ENCODE measurements around the gene BPGM. TPM values are rescaled to one million over a fixed set of nuclear protein-coding genes. Genes with fewer than 3 reads are reported as not detected.
A peak's percentile ranks its signal among the peaks of the same experiment; 100 is the strongest.

BPGM gene
- total RNA-seq, 2 experiments from 2014 or later, result 18.6 to 19.7 TPM

- Mint-ChIP-seq H3K27me3 (peaks cover 74% of the 10 kb centered on the region), H3K4me3 (no peak overlapping the region), H3K9me3 (ENCODE audit: low read depth) (no peaks in the 10 kb centered on the region), H3K36me3 (no peaks in the 10 kb centered on the region), H3K27ac (no peak overlapping the region), H3K4me1 (peaks cover 3% of the 10 kb centered on the region)
- no peak for DNase-seq
- CTCF ChIA-PET, result interaction anchor here (1.0 to 2.0 kb wide), 2 partner anchors 10 to 14 kb away, joined by 3 to 7 read pairs; no protein-coding TSS in a partner anchor
- ATAC-seq, result no peak
Measured at GRCh38 chr7:134622303-134622995, 24.2 kb upstream of the BPGM start.

DNA sequence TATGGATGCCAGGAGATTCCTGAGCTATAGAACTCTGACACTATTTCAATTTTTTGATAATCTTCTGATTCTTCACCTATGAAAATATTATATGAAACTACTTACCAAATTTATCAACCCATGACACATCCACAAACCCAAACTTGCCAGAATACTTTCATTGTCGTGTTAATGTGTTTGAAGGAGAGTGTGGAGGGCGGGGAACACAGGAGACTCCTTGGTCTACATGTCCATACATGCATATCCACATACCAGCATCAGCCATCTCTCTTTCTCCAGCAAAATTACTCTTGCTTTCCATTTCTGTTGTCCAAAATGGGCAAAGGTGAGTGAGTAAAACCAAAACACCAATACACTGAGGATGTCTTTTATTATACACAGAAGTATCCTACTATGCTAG is 23.5 kb upstream of the BPGM start:
- no peaks in the 10 kb centered on the region for H3K4me1 Mint-ChIP-seq
- DNase-seq (no peak), ATAC-seq (no peak)
- H3K9me3 Mint-ChIP-seq (ENCODE audit: low read depth), result no peaks in the 10 kb centered on the region
- CTCF ChIA-PET, result no interaction called here
- H3K27me3 Mint-ChIP-seq, result peaks cover 75% of the 10 kb centered on the region
- H3K27ac Mint-ChIP-seq, result no peak overlapping the region
- H3K4me3 Mint-ChIP-seq, result no peak overlapping the region
- H3K36me3 Mint-ChIP-seq, result no peaks in the 10 kb centered on the region

- DNase-seq, result no peak
- peaks cover 70% of the 10 kb centered on the region for H3K27me3 Mint-ChIP-seq
- CTCF ChIA-PET, result interaction anchor here (0.9 to 1.5 kb wide), 2 partner anchors 20 to 76 kb away, joined by 3 to 4 read pairs; no protein-coding TSS in a partner anchor
- ATAC-seq, result no peak
- no peaks in the 10 kb centered on the region for H3K36me3 Mint-ChIP-seq
- no peak overlapping the region for H3K4me3 Mint-ChIP-seq
- H3K9me3 Mint-ChIP-seq (ENCODE audit: low read depth), result no peaks in the 10 kb centered on the region
- no peak overlapping the region for H3K27ac Mint-ChIP-seq
- peaks cover 2% of the 10 kb centered on the region for H3K4me1 Mint-ChIP-seq
Measured at GRCh38 chr7:134625550-134625949, 21.1 kb upstream of the BPGM start.

DNA sequence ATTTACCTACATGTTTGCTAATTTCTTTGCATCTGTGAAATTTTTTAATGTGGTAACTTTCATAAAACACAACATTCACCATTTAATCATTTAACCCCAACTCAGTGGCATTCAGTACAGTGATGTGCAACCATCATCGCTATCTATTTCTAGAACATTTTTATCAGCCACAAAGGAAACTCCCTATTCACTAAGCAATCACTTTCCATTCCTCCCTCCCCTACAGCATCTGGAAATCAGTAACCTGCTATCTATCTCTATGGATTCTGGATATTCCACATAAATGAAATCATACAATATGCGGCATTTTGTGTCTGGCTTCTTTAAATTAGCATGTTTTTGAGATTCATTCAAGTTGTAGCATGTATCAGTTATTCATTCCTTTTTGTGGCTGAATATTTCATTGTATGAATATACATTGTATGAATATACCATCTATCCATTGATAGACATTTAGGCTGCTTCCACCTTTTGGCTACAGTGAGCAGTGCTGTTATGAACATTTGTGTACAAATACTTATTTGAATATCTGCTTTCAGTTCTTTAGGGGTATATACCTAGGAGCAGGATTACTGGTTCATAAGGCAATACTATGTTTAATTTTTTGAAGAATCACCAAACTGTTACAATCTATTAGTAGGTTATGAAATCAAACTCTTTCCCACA is 19.4 kb upstream of the BPGM start:
- CTCF ChIA-PET, result no interaction called here
- Mint-ChIP-seq H3K36me3 (no peaks in the 10 kb centered on the region), H3K4me1 (peaks cover 2% of the 10 kb centered on the region), H3K9me3 (ENCODE audit: low read depth) (no peaks in the 10 kb centered on the region), H3K4me3 (no peak overlapping the region), H3K27me3 (peaks cover 61% of the 10 kb centered on the region), H3K27ac (no peak overlapping the region)
- DNase-seq, result no peak
- ATAC-seq, result no peak

DNA sequence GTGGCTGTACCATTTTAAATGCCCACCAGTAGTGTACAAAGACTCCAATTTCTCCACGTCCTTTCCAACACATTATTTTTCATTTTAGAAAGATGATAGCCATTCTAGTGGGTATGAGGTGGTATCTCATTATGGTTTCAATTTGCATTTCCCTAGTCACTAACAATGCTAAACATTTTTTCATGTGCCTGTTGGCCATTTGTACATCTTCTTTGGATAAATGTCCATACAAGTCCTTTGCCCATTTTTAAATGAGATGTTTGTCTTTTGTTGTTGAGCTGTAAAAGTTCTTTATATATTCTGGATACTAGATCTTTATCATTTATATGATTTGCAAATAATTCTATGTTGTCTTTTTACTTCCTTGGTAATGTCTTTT is 18.9 kb upstream of the BPGM start:
- no peak for ATAC-seq
- no peak for DNase-seq
- H3K4me3 Mint-ChIP-seq, result no peak overlapping the region
- no peaks in the 10 kb centered on the region for H3K9me3 Mint-ChIP-seq (ENCODE audit: low read depth)
- peaks cover 57% of the 10 kb centered on the region for H3K27me3 Mint-ChIP-seq
- H3K36me3 Mint-ChIP-seq, result no peaks in the 10 kb centered on the region
- H3K27ac Mint-ChIP-seq, result no peak overlapping the region
- H3K4me1 Mint-ChIP-seq, result peaks cover 2% of the 10 kb centered on the region
- CTCF ChIA-PET, result no interaction called here

GRCh38 chr7:134629445-134629844 is 17.2 kb upstream of the BPGM start:
- Mint-ChIP-seq H3K9me3 (ENCODE audit: low read depth) (no peaks in the 10 kb centered on the region), H3K27ac (no peak overlapping the region), H3K27me3 (peaks cover 49% of the 10 kb centered on the region), H3K36me3 (no peaks in the 10 kb centered on the region), H3K4me3 (no peak overlapping the region), H3K4me1 (peaks cover 5% of the 10 kb centered on the region)
- DNase-seq (no peak), ATAC-seq (no peak)
- CTCF ChIA-PET, result interaction anchor here (0.8 to 1.7 kb wide), 2 partner anchors 72 to 121 kb away, joined by 3 to 4 read pairs; no protein-coding TSS in a partner anchor

DNA sequence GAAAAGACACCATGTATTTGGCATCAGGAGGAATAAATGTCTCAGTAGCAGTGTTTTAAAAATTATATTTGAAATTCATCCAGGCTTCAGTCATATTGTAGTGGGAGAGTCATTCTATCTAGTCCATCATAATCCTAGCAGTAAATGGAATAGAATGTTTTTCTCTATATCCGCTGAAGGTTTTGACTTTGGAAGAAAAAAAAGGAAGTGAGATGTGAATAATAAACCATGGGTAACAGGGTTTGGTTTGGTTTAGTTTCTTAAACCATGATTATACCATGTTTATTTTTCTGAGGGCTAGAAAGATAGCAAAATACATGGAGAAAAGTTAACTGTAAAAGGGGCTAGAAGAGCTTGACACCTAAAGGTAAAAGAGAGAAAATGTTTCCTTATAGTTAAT is 16.4 kb upstream of the BPGM start:
- no peak overlapping the region for H3K27ac Mint-ChIP-seq
- peaks cover 41% of the 10 kb centered on the region for H3K27me3 Mint-ChIP-seq
- no peaks in the 10 kb centered on the region for H3K36me3 Mint-ChIP-seq
- H3K9me3 Mint-ChIP-seq (ENCODE audit: low read depth), result no peaks in the 10 kb centered on the region
- no peak overlapping the region for H3K4me3 Mint-ChIP-seq
- CTCF ChIA-PET, result interaction anchor here (0.7 to 1.5 kb wide), 2 partner anchors 28 to 122 kb away, joined by 3 to 4 read pairs; no protein-coding TSS in a partner anchor
- H3K4me1 Mint-ChIP-seq, result peaks cover 9% of the 10 kb centered on the region
- no peak for DNase-seq
- ATAC-seq, result no peak

DNA sequence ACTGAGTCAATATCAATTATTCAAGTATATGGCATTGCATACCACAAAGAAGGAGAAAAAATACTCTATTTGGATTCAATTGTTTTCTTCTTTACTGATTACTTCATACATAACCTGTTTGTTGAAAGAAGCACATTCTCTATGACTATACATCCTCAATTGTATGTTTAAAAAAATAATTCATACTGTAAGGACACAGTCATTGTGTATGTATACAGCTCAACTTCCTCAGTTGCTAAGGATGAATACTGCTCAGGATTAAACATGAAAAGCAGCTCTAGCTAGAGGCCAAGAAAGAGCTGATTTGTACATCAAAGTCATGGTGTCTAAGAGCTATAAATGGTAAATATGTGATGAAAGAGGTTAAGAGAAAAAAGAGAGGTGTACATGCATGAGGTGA is 15.8 kb upstream of the BPGM start:
- Mint-ChIP-seq H3K27ac (no peak overlapping the region), H3K4me3 (no peak overlapping the region), H3K9me3 (ENCODE audit: low read depth) (no peaks in the 10 kb centered on the region), H3K4me1 (peaks cover 15% of the 10 kb centered on the region), H3K27me3 (peaks cover 35% of the 10 kb centered on the region), H3K36me3 (no peaks in the 10 kb centered on the region)
- ATAC-seq, result no peak
- CTCF ChIA-PET, result interaction anchor here (0.9 to 7.4 kb wide), 4 partner anchors 71 to 313 kb away, joined by 3 to 65 read pairs (median 4); no protein-coding TSS in a partner anchor
- DNase-seq, result no peak

DNA sequence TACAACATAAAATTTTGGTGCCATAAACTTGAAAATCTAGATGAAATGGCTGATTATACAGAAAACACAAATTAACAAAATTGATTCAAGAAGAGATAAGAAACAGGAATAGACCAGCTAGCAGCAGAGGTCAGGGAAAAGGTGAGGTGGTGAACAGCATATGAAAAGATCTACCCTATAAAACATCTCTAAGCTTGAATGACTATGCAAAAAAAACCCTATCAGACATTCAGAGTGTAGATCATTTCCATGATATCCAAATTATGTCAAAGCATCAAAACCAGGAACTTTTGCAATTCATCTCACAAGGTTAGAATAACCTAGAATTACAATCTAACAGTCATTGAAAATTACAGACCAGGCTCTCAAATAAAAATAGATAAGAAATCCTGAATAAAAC is 14.6 kb upstream of the BPGM start:
- H3K4me3 Mint-ChIP-seq, result no peak overlapping the region

DNA sequence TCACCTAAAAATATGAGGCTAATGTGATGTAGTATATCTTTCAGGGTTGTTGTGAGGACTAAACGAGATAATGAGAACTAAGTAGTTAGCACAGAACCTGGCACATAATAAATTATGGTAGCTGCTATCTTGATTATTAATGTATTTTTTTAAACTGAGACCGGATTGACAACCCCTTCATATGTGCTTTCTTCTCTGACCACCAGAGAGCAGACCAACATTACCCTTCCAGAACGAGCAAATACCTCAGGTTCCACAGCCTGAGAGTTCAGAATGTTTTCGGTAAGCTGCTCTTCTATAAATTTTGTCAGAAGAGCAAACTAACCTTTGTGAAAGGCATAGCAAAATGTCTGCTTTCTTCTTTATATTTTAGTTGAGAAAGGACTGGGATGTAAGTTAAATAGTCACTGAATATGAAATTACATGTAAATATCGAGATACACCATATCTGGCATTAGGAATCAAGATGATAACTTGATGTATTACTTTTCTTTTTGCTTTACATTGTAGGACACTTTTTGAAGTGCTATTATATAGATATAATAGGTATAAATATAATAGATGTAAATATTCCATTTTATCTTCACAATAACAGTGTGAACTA is 13.6 kb upstream of the BPGM start:
- H3K27ac Mint-ChIP-seq, result no peak overlapping the region
- H3K27me3 Mint-ChIP-seq, result peaks cover 17% of the 10 kb centered on the region
- H3K9me3 Mint-ChIP-seq (ENCODE audit: low read depth), result no peaks in the 10 kb centered on the region
- peaks cover 8% of the 10 kb centered on the region for H3K36me3 Mint-ChIP-seq
- H3K4me3 Mint-ChIP-seq, result no peak overlapping the region
- peaks cover 34% of the 10 kb centered on the region for H3K4me1 Mint-ChIP-seq
- CTCF ChIA-PET, result interaction anchor here (0.6 to 7.4 kb wide), 21 partner anchors 10 to 538 kb away, joined by 3 to 65 read pairs (median 3); partner anchors contain the start of genes BPGM and CYREN
- ATAC-seq, result peak; percentile 59
- DNase-seq, result peak; percentile 51

More for the DNA sequence above, 14.6 kb upstream of the BPGM start:
- ATAC-seq (no peak), DNase-seq (no peak)
- Mint-ChIP-seq H3K9me3 (ENCODE audit: low read depth) (no peaks in the 10 kb centered on the region), H3K36me3 (peaks cover 8% of the 10 kb centered on the region), H3K4me1 (peaks cover 27% of the 10 kb centered on the region), H3K27ac (no peak overlapping the region), H3K27me3 (peaks cover 27% of the 10 kb centered on the region)
- CTCF ChIA-PET, result interaction anchor here (0.8 to 7.4 kb wide), 10 partner anchors 11 to 323 kb away, joined by 3 to 65 read pairs (median 7); partner anchors contain the start of gene BPGM

DNA sequence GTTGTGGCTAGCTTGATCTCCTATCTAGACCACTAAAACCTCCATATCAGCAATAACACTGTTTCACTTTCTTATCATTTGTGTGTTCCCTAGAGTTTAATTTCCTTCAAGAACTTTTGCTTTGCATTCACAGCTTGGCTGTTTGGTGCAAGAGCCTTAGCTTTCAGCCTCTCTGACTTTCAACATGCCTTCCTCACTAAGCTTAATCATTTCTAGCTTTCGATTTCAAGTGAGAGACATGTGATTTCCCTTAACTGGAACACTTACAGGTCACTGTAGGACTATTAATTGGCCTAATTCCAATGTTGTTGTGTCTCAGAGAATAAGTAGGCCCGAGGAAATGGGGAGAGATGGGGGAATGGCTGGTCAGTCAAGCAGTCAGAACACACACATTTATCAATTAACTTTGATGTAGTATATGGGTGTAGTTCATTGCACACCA is 10.6 kb upstream of the BPGM start:
- Mint-ChIP-seq H3K4me1 (peaks cover 45% of the 10 kb centered on the region), H3K36me3 (peaks cover 10% of the 10 kb centered on the region), H3K27ac (peak overlapping the region; percentile 85), H3K27me3 (peaks cover 2% of the 10 kb centered on the region), H3K9me3 (ENCODE audit: low read depth) (peaks cover 2% of the 10 kb centered on the region), H3K4me3 (peak overlapping the region; percentile 8)
- ATAC-seq (peak; percentile 81), DNase-seq (no peak)
- CTCF ChIA-PET, result interaction anchor here (0.9 to 7.4 kb wide), 7 partner anchors 11 to 350 kb away, joined by 3 to 65 read pairs (median 3); partner anchors contain the start of genes AGBL3 and BPGM

DNA sequence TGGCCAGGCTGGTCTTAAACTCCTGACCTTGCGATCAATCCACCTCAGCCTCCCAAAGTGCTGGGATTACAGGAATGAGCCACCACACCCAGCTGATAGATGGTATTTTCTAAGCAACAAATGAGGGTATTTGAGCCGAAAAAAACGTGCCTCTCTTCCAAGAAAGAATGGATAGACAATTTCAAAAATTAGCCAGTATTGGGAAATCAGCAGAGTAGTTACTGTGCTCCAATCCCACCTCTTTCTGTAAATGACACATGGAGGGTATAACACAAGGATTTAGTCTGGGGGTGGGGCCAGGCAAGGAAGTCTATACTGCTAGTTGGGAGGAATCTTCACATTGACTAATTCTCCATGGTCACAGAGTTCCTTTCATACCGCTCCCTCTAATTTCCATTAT is 9.2 kb upstream of the BPGM start:
- Mint-ChIP-seq H3K4me3 (no peak overlapping the region), H3K36me3 (peaks cover 13% of the 10 kb centered on the region), H3K4me1 (peaks cover 58% of the 10 kb centered on the region), H3K9me3 (ENCODE audit: low read depth) (peaks cover 4% of the 10 kb centered on the region), H3K27ac (no peak overlapping the region), H3K27me3 (no peaks in the 10 kb centered on the region)
- no peak for DNase-seq
- no peak for ATAC-seq
- CTCF ChIA-PET, result interaction anchor here (1.0 to 7.4 kb wide), 3 partner anchors 9 to 532 kb away, joined by 4 to 65 read pairs (median 41); partner anchors contain the start of gene BPGM

Data from activated CD8-positive, alpha-beta memory T cell treated with anti-CD3 and anti-CD28 coated beads, Interleukin-2, amount 10 ng/mL, durations not matched to agents 7 days and 5 days (primary cell).